T-helper 9 cell (primary cell): ENCODE measurements around the gene MALL.
"Not testable (repeated sequence)": the region's sequence is repeated elsewhere in the genome, so short reads cannot be mapped to it uniquely, and the experiment has no call there.

Source experiments
- DNase-seq: peaks from one replicate; pipeline ENCODE4 v3.0.0-alpha.2; 2020

The MALL gene

GRCh38 chr2:110120171-110121051 lies 4.8 kb upstream of the MALL start:
- no peak for DNase-seq

GRCh38 chr2:110116033-110116710 lies 550 bp upstream of the MALL start:
- DNase-seq, result no peak

GRCh38 chr2:110114831-110115255 lies 779 bp downstream of the MALL start:
- no peak for DNase-seq

GRCh38 chr2:110113961-110114591 lies 1.5 kb downstream of the MALL start:
- no peak for DNase-seq

GRCh38 chr2:110108291-110108690 lies 7.3 kb downstream of the MALL start:
- DNase-seq, result not testable (repeated sequence)

- no peak for DNase-seq
These were observed 8.2 kb downstream of the MALL start for GRCh38 chr2:110107092-110108079.

GRCh38 chr2:110106642-110107041 lies 9.0 kb downstream of the MALL start:
- DNase-seq, result no peak

GRCh38 chr2:110105608-110106467 lies 9.8 kb downstream of the MALL start:
- DNase-seq, result no peak

- DNase-seq, result no peak
These were observed 10.4 kb downstream of the MALL start for GRCh38 chr2:110105183-110105582.

- no peak for DNase-seq
These were observed 11.4 kb downstream of the MALL start for GRCh38 chr2:110104025-110104771.

GRCh38 chr2:110103061-110103961 lies 12.3 kb downstream of the MALL start:
- DNase-seq, result no peak

GRCh38 chr2:110101901-110102803 lies 13.5 kb downstream of the MALL start:
- no peak for DNase-seq

GRCh38 chr2:110101280-110101844 lies 14.3 kb downstream of the MALL start:
- no peak for DNase-seq

GRCh38 chr2:110100880-110101279 lies 14.7 kb downstream of the MALL start:
- DNase-seq, result not testable (repeated sequence)

- DNase-seq, result no peak
These were observed 15.1 kb downstream of the MALL start for GRCh38 chr2:110100480-110100879.

GRCh38 chr2:110099471-110100225 lies 16.0 kb downstream of the MALL start:
- DNase-seq, result no peak

- DNase-seq, result no peak
These were observed 16.6 kb downstream of the MALL start for GRCh38 chr2:110099038-110099425.
